Omental fat pad (tissue), 4 donors: Measurements from ENCODE around the gene ELFN1. TPM values are rescaled to one million over a fixed set of nuclear protein-coding genes. Genes with fewer than 3 reads are reported as not detected.

Experiments used
- ATAC-seq: fragments of 150-250 bp; one replicate; pipeline ENCODE4 v1.9.1; 2016; ENCODE audit warnings: mild to moderate bottlenecking, moderate library complexity; ENCODE audit not compliant: low FRiP score
- DNase-seq: peaks from one replicate; pipeline ENCODE4 v3.0.0-alpha.2; 2019; ENCODE audit warnings: low spot score
- CTCF ChIP-seq, 3 donors: fragments of 450-650 bp; IDR thresholded peaks; one replicate each; pipeline ENCODE4 v1.5.1; 2016 to 2017; ENCODE audit warnings: antibody characterized with exemption in 3 of 3, mild to moderate bottlenecking in 3 of 3, moderate library complexity in 2 of 3
- total RNA-seq, 4 donors: library from RNA; depleted of rRNA; stranded (reverse); fragments of >200 nt; gene quantifications; one replicate each; pipeline ENCODE4 v1.1.0, GENCODE V29; 2016

ELFN1 gene
- total RNA-seq, 4 donors from 2014 or later: 3.8 to 6.0 (median 4.1) TPM

GRCh38 chr7:1752111-1752510 is 82.0 kb downstream of the ELFN1 start:
- no peak for TF ChIP-seq CTCF (IDR thresholded peaks at IDR 0.05)
- no peak for ATAC-seq
- no peak for DNase-seq

- DNase-seq: no peak
- ATAC-seq: no peak
- TF ChIP-seq CTCF (IDR thresholded peaks at IDR 0.05): no peak
Measured at GRCh38 chr7:1752771-1753563, 82.9 kb downstream of the ELFN1 start.

GRCh38 chr7:1753564-1753867 is 83.4 kb downstream of the ELFN1 start:
- no peak for TF ChIP-seq CTCF (IDR thresholded peaks at IDR 0.05)
- DNase-seq (no peak), ATAC-seq (no peak)

- DNase-seq: no peak
- no peak for ATAC-seq
- no peak for TF ChIP-seq CTCF (IDR thresholded peaks at IDR 0.05)
Measured at GRCh38 chr7:1754345-1754908, 84.3 kb downstream of the ELFN1 start.

- no peak for DNase-seq
- no peak for TF ChIP-seq CTCF (IDR thresholded peaks at IDR 0.05)
- ATAC-seq: no peak
Measured at GRCh38 chr7:1755783-1756625, 85.9 kb downstream of the ELFN1 start.

GRCh38 chr7:1757601-1758000 is 87.5 kb downstream of the ELFN1 start:
- DNase-seq (no peak), ATAC-seq (no peak)

More at GRCh38 chr7:1757601-1758000, 87.5 kb downstream of the ELFN1 start:
- TF ChIP-seq CTCF (IDR thresholded peaks at IDR 0.05): no peak
